GM12874 (cell line): ENCODE measurements around the gene TBC1D21.

Source experiments
- TF ChIP-seq, protein P1 (sequence below): IDR thresholded peaks from 2 replicates; pipeline ENCODE4 v1.5.1; 2011; ENCODE audit warnings: low read depth, mild to moderate bottlenecking, control low read depth, low read length, moderate library complexity; ENCODE audit not compliant: insufficient read depth

The TBC1D21 gene

DNA sequence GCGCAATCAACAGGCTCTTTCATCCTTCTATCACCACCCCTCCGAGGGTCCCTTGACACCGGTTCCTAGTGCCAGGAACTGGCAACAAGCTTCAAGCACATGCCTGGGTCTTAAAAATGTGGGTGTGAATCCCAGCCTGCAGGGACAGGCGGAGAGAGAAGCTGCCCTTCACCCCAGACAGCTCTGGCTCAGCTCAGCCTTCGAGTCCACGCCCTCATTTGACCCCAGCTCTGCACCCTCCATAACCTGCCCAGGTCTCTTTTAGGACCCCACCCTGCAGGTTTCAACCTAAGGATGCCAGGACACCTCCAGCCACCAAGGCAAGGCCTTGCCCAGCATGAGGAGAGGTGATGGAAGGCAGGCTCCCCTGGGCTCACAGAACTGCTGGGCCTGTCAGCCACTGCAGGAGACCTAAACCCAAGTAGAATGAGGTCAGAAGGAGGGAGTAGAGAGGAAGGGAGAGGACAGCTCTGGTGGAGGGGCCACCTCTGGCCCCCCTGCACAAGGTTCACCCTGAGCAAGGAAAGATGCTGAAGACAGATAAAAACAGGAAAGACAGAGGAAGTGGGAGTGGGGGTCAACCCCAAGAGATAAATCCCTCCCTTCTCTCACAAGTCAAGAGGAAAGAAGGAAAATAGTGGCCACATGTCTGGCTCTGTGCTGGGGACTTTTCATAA lies 50.3 kb downstream of the TBC1D21 start:
- TF ChIP-seq, protein P1, sequence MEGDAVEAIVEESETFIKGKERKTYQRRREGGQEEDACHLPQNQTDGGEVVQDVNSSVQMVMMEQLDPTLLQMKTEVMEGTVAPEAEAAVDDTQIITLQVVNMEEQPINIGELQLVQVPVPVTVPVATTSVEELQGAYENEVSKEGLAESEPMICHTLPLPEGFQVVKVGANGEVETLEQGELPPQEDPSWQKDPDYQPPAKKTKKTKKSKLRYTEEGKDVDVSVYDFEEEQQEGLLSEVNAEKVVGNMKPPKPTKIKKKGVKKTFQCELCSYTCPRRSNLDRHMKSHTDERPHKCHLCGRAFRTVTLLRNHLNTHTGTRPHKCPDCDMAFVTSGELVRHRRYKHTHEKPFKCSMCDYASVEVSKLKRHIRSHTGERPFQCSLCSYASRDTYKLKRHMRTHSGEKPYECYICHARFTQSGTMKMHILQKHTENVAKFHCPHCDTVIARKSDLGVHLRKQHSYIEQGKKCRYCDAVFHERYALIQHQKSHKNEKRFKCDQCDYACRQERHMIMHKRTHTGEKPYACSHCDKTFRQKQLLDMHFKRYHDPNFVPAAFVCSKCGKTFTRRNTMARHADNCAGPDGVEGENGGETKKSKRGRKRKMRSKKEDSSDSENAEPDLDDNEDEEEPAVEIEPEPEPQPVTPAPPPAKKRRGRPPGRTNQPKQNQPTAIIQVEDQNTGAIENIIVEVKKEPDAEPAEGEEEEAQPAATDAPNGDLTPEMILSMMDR: no peak

- TF ChIP-seq, protein P1: no peak
Observed at GRCh38 chr15:73924171-73924921, 51.0 kb downstream of the TBC1D21 start.

DNA sequence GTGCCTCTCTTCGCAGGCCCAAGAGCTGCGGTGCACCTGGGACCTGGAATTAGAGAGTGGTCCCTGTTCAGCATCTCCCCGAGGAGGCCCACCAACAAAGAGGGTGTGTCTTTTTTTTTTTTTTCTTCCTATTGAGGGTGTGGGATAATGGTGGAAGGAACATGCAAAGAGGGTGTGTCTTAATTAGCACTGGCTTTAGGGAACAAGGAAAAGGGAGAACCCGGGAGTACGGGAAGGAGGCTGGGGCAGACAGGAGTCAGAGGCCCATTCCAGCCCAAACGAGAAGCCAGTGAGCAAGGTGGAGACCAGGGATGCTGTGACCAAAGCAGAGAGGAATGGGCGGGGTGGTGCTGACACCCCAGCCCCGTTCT lies 52.5 kb downstream of the TBC1D21 start:
- TF ChIP-seq, protein P1: no peak

DNA sequence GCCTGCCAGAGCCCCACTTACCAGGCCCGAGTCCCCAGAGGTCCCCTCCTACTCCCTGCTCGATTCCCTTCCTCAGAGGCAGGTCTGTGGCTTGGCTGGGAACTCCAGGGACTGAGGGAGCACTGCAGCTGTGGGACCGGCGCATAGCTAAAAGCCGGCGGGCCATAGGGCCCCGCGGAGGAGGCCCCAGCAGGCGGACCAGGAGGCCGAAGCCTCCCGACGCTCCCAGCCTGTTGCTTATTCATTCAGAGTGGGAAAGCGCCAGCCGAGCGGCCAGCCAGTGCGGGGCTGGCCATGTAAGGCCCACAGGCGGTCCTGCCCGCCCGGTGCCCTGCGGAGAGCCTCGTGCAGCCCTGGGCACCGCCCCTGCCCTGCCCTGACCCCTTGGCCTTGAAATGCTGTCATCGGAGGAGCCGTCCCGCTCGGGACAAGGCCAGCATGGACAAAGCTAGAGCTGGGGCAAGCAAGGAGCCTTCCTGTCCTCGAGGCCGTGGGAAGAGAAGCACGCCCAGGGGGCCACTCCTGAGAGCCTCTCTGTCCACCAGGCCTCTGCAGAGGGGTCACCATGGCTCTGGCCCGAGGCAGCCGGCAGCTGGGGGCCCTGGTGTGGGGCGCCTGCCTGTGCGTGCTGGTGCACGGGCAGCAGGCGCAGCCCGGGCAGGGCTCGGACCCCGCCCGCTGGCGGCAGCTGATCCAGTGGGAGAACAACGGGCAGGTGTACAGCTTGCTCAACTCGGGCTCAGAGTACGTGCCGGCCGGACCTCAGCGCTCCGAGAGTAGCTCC lies 53.0 kb downstream of the TBC1D21 start, which contains the start of gene LOXL1:
Gene LOXL1 (plus strand): TSS at position 244 of the 784 bp plus-strand sequence. CDS start 322 bp downstream, at position 566.
- TF ChIP-seq, protein P1: no peak

- TF ChIP-seq, protein P1: no peak
Observed at GRCh38 chr15:73927003-73927475, 53.7 kb downstream of the TBC1D21 start.

DNA sequence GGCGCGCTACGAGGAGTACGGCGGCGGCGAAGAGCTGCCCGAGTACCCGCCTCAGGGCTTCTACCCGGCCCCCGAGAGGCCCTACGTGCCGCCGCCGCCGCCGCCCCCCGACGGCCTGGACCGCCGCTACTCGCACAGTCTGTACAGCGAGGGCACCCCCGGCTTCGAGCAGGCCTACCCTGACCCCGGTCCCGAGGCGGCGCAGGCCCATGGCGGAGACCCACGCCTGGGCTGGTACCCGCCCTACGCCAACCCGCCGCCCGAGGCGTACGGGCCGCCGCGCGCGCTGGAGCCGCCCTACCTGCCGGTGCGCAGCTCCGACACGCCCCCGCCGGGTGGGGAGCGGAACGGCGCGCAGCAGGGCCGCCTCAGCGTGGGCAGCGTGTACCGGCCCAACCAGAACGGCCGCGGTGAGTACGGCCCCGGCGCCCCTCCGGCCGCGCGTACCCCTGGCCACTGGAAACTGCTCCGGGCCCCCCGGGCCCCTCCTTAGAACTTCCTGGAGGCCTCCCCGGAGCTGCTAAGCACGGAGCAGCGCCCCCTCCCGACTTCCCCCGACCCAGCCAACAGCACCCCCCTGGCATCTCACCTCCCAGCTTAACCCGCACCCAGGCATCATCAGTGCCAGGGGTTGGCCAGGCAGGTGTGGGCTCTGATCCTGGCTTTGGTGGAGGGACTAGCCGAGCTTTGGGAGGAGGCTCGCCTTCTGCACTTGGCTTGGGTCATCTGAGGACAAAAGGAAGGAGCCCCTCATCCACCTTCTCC lies 54.3 kb downstream of the TBC1D21 start:
- TF ChIP-seq, protein P1: peak; percentile 28
